Measurements from ENCODE around the gene ST3GAL4. TPM values are rescaled to one million over a fixed set of nuclear protein-coding genes. Genes with fewer than 3 reads are reported as not detected.
A peak's percentile ranks its signal among the peaks of the same experiment; 100 is the strongest.
"Not testable (repeated sequence)": the region's sequence is repeated elsewhere in the genome, so short reads cannot be mapped to it uniquely, and the experiment has no call there.

The ST3GAL4 gene
- total RNA-seq (21.4 and 25.6 TPM in 2 replicates), polyA plus RNA-seq (19.1 and 28.6 TPM in 2 replicates)

- Histone ChIP-seq H3K36me3 (no peaks in the 10 kb centered on the region), H3K4me1 (ENCODE audit: low read depth) (peaks cover 10% of the 10 kb centered on the region), H3K9me3 (ENCODE audit: low read depth) (no peaks in the 10 kb centered on the region), H3K27me3 (no peaks in the 10 kb centered on the region), H3K27ac (no peak within 1 kb of the TSS), H3K4me3 (peak within 1 kb of the TSS; percentile 84)
- DNase-seq (ENCODE audit: low read depth in 1 of 2, low spot score in 1 of 2): peak; percentile 81 to 90
- TF ChIP-seq CTCF (IDR thresholded peaks at IDR 0.05; ENCODE audit: low read depth, low read length): no peak
These were observed at the start of gene ST3GAL4 for GRCh38 chr11:126355324-126355925. Gene ST3GAL4 (plus strand): TSS chr11:126355686. CDS start chr11:126406156, 50,470 bp downstream.

GRCh38 chr11:126305699-126306098 lies 49.8 kb upstream of the ST3GAL4 start:
- Histone ChIP-seq H3K9me3 (ENCODE audit: low read depth) (no peaks in the 10 kb centered on the region), H3K36me3 (no peaks in the 10 kb centered on the region), H3K4me3 (no peak overlapping the region), H3K27ac (no peak overlapping the region), H3K27me3 (no peaks in the 10 kb centered on the region), H3K4me1 (ENCODE audit: low read depth) (peaks cover 4% of the 10 kb centered on the region)
- TF ChIP-seq CTCF (IDR thresholded peaks at IDR 0.05; ENCODE audit: low read depth, low read length): no peak
- DNase-seq (ENCODE audit: low read depth in 1 of 2, low spot score in 1 of 2): no peak

GRCh38 chr11:126307706-126308105 lies 47.8 kb upstream of the ST3GAL4 start:
- peak; percentile 66 to 76 for DNase-seq (ENCODE audit: low read depth in 1 of 2, low spot score in 1 of 2)
- peaks cover 4% of the 10 kb centered on the region for H3K4me1 ChIP-seq (ENCODE audit: low read depth)
- no peaks in the 10 kb centered on the region for H3K36me3 ChIP-seq
- peak; percentile 64 for TF ChIP-seq CTCF (IDR thresholded peaks at IDR 0.05; ENCODE audit: low read depth, low read length)
- H3K9me3 ChIP-seq (ENCODE audit: low read depth): no peaks in the 10 kb centered on the region
- H3K4me3 ChIP-seq: no peak overlapping the region
- no peak overlapping the region for H3K27ac ChIP-seq
- no peaks in the 10 kb centered on the region for H3K27me3 ChIP-seq

- Histone ChIP-seq H3K4me3 (no peak overlapping the region), H3K4me1 (ENCODE audit: low read depth) (peaks cover 4% of the 10 kb centered on the region), H3K27ac (no peak overlapping the region), H3K27me3 (no peaks in the 10 kb centered on the region), H3K36me3 (no peaks in the 10 kb centered on the region), H3K9me3 (ENCODE audit: low read depth) (no peaks in the 10 kb centered on the region)
- no peak for TF ChIP-seq CTCF (IDR thresholded peaks at IDR 0.05; ENCODE audit: low read depth, low read length)
- DNase-seq (ENCODE audit: low read depth in 1 of 2, low spot score in 1 of 2): no peak
These were observed 47.2 kb upstream of the ST3GAL4 start for GRCh38 chr11:126308271-126308671.

GRCh38 chr11:126308771-126309170 lies 46.7 kb upstream of the ST3GAL4 start:
- not testable (repeated sequence) for DNase-seq (ENCODE audit: low read depth in 1 of 2, low spot score in 1 of 2); H3K36me3 ChIP-seq; H3K4me3 ChIP-seq; H3K27ac ChIP-seq; H3K27me3 ChIP-seq; H3K9me3 ChIP-seq (ENCODE audit: low read depth); H3K4me1 ChIP-seq (ENCODE audit: low read depth)

- no peak overlapping the region for H3K27ac ChIP-seq
- H3K36me3 ChIP-seq: no peaks in the 10 kb centered on the region
- H3K9me3 ChIP-seq (ENCODE audit: low read depth): no peaks in the 10 kb centered on the region
- no peak overlapping the region for H3K4me3 ChIP-seq
- H3K4me1 ChIP-seq (ENCODE audit: low read depth): no peaks in the 10 kb centered on the region
- TF ChIP-seq CTCF (IDR thresholded peaks at IDR 0.05; ENCODE audit: low read depth, low read length): peak; percentile 92
- peak; percentile 85 for DNase-seq (ENCODE audit: low read depth in 1 of 2, low spot score in 1 of 2)
- H3K27me3 ChIP-seq: no peaks in the 10 kb centered on the region
These were observed 45.1 kb upstream of the ST3GAL4 start for GRCh38 chr11:126310200-126310991.

Measured in cardiac muscle cell (in vitro differentiated cells and primary cell).